ENCODE measurements around the gene MCC.

DNA sequence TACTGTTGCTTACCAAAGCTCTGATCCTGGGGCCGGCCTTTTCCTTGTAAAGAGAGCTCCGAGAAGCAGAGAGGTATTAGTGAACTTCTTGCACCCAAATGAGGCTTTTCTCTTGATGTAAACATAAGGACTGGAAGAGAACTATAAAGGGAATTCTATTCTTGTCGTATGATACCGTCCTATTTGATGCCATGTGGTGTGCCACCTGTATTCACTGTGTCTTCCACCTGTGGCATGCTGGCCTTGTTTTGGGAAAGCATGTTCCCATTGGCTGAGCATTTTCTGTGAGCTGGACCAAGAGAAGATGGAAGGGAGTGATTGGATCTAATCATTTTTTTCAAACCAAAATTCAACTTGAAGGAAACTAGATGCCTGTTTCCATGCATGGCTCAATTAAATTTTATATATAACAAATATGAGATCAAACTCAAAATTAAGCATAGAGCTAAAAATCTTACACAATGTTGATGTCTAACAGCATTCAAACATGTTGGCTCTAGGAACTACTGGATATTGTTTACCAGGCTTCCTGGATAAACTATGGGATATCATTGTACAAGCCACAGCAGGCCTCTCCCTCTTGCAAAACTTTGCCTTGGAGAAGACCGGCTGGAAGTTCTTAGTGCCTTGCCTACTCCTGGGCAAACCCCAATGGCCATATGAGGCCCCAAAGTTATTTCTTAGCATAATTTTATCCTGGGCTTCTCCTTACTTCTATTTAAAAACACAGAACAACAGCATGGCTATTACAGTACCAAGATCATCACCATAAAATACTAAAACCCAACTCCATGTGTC lies 168.8 kb downstream of the MCC start:
- TF ChIP-seq CTCF (conservative IDR thresholded peaks at IDR 0.05 in 1 of 2, IDR thresholded peaks at IDR 0.05 in 1 of 2; ENCODE audit: low read depth in 1 of 2, low read length in 2 of 2) (no peak), EZH2 (IDR thresholded peaks at IDR 0.05; ENCODE audit: low read length, missing control alignments) (no peak)
